Smooth muscle cell (in vitro differentiated cells): Measurements from ENCODE around the gene ZBTB11. TPM values are rescaled to one million over a fixed set of nuclear protein-coding genes. Genes with fewer than 3 reads are reported as not detected.
"Not testable (repeated sequence)": the region's sequence is repeated elsewhere in the genome, so short reads cannot be mapped to it uniquely, and the experiment has no call there.

ENCODE experiments used
- DNase-seq: peaks from one replicate; lab custom pipeline; 2025; ENCODE audit not compliant: unreplicated experiment; lab: John Stamatoyannopoulos, UW
- H2AFZ ChIP-seq: fragments of 200-600 bp; sonication (generic); 2 replicates; pipeline ENCODE4 v1.6.0; 2016; ENCODE audit warnings: antibody characterized with exemption, low read depth, mild to moderate bottlenecking
- H3F3A ChIP-seq: fragments of 200-600 bp; sonication (generic); 2 replicates; pipeline ENCODE4 v1.6.0; 2017; ENCODE audit warnings: antibody characterized with exemption, low read depth
- H3K27ac ChIP-seq: fragments of 200-600 bp; sonication (generic); 2 replicates; pipeline ENCODE4 v1.5.1; 2016; ENCODE audit warnings: low read depth, mild to moderate bottlenecking
- H3K27me3 ChIP-seq: fragments of 200-600 bp; sonication (generic); 2 replicates; pipeline ENCODE4 v1.6.1; 2016; ENCODE audit warnings: low read depth, mild to moderate bottlenecking
- H3K36me3 ChIP-seq: fragments of 200-600 bp; sonication (generic); 2 replicates; pipeline ENCODE4 v1.5.1; 2016; ENCODE audit warnings: low read depth
- H3K4me1 ChIP-seq: fragments of 200-600 bp; sonication (generic); 2 replicates; pipeline ENCODE4 v1.5.1; 2016; ENCODE audit warnings: low read depth
- H3K4me2 ChIP-seq: fragments of 200-600 bp; sonication (generic); 2 replicates; pipeline ENCODE4 v1.6.0; 2016; ENCODE audit warnings: mild to moderate bottlenecking
- H3K4me3 ChIP-seq: fragments of 200-600 bp; sonication (generic); 2 replicates; pipeline ENCODE4 v1.5.1; 2016; ENCODE audit warnings: mild to moderate bottlenecking
- H3K79me2 ChIP-seq: fragments of 200-600 bp; sonication (generic); 2 replicates; pipeline ENCODE4 v1.6.0; 2016; ENCODE audit warnings: low read depth, mild to moderate bottlenecking
- H3K9ac ChIP-seq: fragments of 200-600 bp; sonication (generic); 2 replicates; pipeline ENCODE4 v1.6.0; 2016; ENCODE audit warnings: low read depth
- H3K9me3 ChIP-seq: fragments of 200-600 bp; sonication (generic); replicated peaks from 2 replicates; pipeline ENCODE4 v1.5.1; 2016; ENCODE audit warnings: low read depth
- H4K20me1 ChIP-seq: fragments of 200-600 bp; sonication (generic); 2 replicates; pipeline ENCODE4 v1.6.0; 2016; ENCODE audit warnings: low read depth
- CTCF ChIP-seq: fragments of 200-600 bp; sonication (generic); IDR thresholded peaks from 2 replicates; pipeline ENCODE4 v1.5.1; 2017; ENCODE audit warnings: borderline replicate concordance, mild to moderate bottlenecking, antibody characterized with exemption; ENCODE audit not compliant: insufficient read depth, poor library complexity, severe bottlenecking
- WGBS: methylation state at CpG from one replicate; pipeline ENCODE4 v1.1.7; 2016; ENCODE audit warnings: low lambda C conversion rate; 5-methylcytosine and 5-hydroxymethylcytosine counted together
- polyA plus RNA-seq: library from polyadenylated mRNA; unstranded; fragments of >200 nt; fragmentation: Nextera tagmentation; extraction: Ambion mirVana; gene quantifications from 2 replicates; pipeline ENCODE4 v1.2.1, GENCODE V29; 2016
- total RNA-seq: library from RNA; depleted of rRNA; stranded (reverse); fragments of >200 nt; gene quantifications from 2 replicates; pipeline ENCODE4 v1.2.3, GENCODE V29; 2014

Gene ZBTB11
- total and polyA plus RNA-seq, 2 experiments from 2014 or later = 9.1 to 33.7 TPM

- Histone ChIP-seq H3K4me2 (no peak overlapping the region), H3K9ac (no peak overlapping the region), H3K4me3 (no peak overlapping the region), H3K79me2 (no peaks in the 10 kb centered on the region), H2AFZ (no peak overlapping the region), H4K20me1 (no peaks in the 10 kb centered on the region), H3K36me3 (no peaks in the 10 kb centered on the region), H3K27me3 (no peaks in the 10 kb centered on the region), H3F3A (peaks cover 10% of the 10 kb centered on the region), H3K9me3 (no peaks in the 10 kb centered on the region), H3K4me1 (peaks cover 12% of the 10 kb centered on the region), H3K27ac (no peak overlapping the region)
- DNase-seq = no peak
- TF ChIP-seq CTCF = no peak
- 97% methylated on average over 3 of the region's 3 CpGs for WGBS
Observed at GRCh38 chr3:101719604-101720185, 42.8 kb upstream of the ZBTB11 start.

- no peaks in the 10 kb centered on the region for H3K79me2 ChIP-seq
- H2AFZ ChIP-seq = no peak overlapping the region
- TF ChIP-seq CTCF = no peak
- no peaks in the 10 kb centered on the region for H3K36me3 ChIP-seq
- H3K27ac ChIP-seq = no peak overlapping the region
- H3K4me3 ChIP-seq = no peak overlapping the region
- WGBS = 92% methylated on average over 1 of the region's 1 CpG
- no peaks in the 10 kb centered on the region for H4K20me1 ChIP-seq
- H3K9ac ChIP-seq = no peak overlapping the region
- peaks cover 9% of the 10 kb centered on the region for H3K4me1 ChIP-seq
- H3K27me3 ChIP-seq = no peaks in the 10 kb centered on the region
- no peak overlapping the region for H3K4me2 ChIP-seq
- peaks cover 10% of the 10 kb centered on the region for H3F3A ChIP-seq
- DNase-seq = no peak
- H3K9me3 ChIP-seq = no peaks in the 10 kb centered on the region
Observed at GRCh38 chr3:101718455-101718854, 41.5 kb upstream of the ZBTB11 start.

GRCh38 chr3:101709126-101709525 is 32.2 kb upstream of the ZBTB11 start:
- no peaks in the 10 kb centered on the region for H3K9me3 ChIP-seq
- H3K27ac ChIP-seq = no peak overlapping the region
- H3K4me2 ChIP-seq = no peak overlapping the region
- H3K36me3 ChIP-seq = no peaks in the 10 kb centered on the region
- no peaks in the 10 kb centered on the region for H3K27me3 ChIP-seq
- no peak for TF ChIP-seq CTCF
- H3F3A ChIP-seq = no peaks in the 10 kb centered on the region
- H2AFZ ChIP-seq = no peak overlapping the region
- no peaks in the 10 kb centered on the region for H3K4me1 ChIP-seq
- no peaks in the 10 kb centered on the region for H4K20me1 ChIP-seq
- DNase-seq = no peak
- H3K4me3 ChIP-seq = no peak overlapping the region
- H3K79me2 ChIP-seq = no peaks in the 10 kb centered on the region
- 83% methylated on average over 4 of the region's 4 CpGs for WGBS
- H3K9ac ChIP-seq = no peak overlapping the region

GRCh38 chr3:101704639-101705038 is 27.7 kb upstream of the ZBTB11 start:
- H4K20me1 ChIP-seq, H3K4me3 ChIP-seq, H3K9me3 ChIP-seq, H3K4me1 ChIP-seq, H2AFZ ChIP-seq, H3K79me2 ChIP-seq, H3K27ac ChIP-seq, H3K27me3 ChIP-seq, DNase-seq, H3F3A ChIP-seq, H3K36me3 ChIP-seq, H3K9ac ChIP-seq, H3K4me2 ChIP-seq: not testable (repeated sequence)
- 60% methylated on average over 2 of the region's 2 CpGs for WGBS
